Pulmonary artery endothelial cell (primary cell): ENCODE data around the gene KIR3DL2. TPM values are rescaled to one million over a fixed set of nuclear protein-coding genes. Genes with fewer than 3 reads are reported as not detected.
"Not testable (repeated sequence)": the region's sequence is repeated elsewhere in the genome, so short reads cannot be mapped to it uniquely, and the experiment has no call there.

Experiments
- DNase-seq: peaks from one replicate; pipeline ENCODE4 v3.0.0-alpha.2; 2011; ENCODE audit warnings: low read depth, low spot score
- total RNA-seq: library from RNA; depleted of rRNA; stranded (reverse); fragments of >200 nt; gene quantifications from 2 replicates; pipeline ENCODE4 v1.2.3, GENCODE V29; 2014

The KIR3DL2 gene
- total RNA-seq: not detected in 2 replicates

DNA sequence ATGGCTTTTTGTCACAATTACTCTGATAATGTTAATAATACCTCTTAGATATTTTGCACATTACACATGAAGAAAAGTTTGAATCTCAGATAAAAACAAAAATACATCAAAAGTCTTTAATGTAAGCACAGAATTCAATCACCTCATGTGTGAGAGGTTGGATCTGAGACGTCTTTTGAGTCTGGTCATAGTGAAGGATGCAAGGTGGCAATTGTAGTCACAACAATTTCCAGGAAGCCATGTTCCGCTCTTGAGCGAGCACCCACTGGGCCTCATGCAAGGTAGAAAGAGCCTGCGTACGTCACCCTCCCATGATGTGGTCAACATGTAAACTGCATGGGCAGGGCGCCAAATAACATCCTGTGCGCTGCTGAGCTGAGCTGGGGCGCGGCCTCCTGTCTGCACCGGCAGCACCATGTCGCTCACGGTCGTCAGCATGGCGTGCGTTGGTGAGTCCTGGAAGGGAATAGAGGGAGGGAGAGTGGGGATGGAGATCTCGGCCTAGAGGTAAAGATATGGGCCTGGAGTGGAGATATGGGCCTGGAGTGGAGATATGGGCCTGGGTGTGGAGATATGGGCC lies at the start of gene KIR3DL2:
TSS of gene KIR3DL2 (plus strand) at position 383 of the 580 bp plus-strand sequence. CDS start at position 416, 33 bp downstream.
- not testable (repeated sequence) for DNase-seq

DNA sequence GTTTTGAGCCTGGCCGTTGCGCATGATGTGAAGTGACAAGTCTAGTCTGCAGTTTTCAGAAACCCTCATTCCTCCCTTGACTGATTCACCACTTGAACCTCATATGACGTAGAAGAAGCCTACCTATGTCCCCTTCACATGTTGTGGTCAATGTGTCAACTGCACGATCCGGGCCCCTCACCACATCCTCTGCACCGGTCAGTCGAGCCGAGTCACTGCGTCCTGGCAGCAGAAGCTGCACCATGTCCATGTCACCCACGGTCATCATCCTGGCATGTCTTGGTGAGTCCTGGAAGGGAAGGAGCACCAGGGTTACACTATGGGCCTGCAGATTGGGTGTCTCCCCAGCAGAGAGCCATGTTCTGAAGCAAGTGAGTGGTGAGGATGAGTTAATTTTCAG lies 46.8 kb upstream of the KIR3DL2 start, which contains the start of gene KIR2DL4:
TSS of gene KIR2DL4 (plus strand) at position 201 of the 400 bp plus-strand sequence. CDS start at position 243, 42 bp downstream.
- DNase-seq: no peak

DNA sequence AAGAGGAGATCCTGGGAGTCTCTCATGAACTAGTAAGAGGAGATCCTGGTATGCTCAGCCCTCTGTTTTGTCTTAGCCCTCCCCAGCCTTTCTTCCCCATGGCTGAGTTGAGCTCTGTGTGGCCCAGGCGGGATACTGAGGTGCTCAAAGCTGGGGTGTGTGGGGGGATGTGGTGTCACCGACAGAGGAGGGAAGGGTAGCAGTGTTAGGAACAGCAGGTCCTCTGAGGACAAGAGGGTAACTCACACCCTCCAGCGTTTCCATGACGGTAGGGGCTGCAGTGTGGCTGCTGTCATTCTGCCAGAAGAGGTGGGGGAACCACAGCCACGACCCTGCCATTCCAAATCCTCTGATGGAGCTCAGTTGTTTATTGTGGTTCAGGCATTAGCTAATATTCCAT lies 46.1 kb upstream of the KIR3DL2 start:
- no peak for DNase-seq

DNA sequence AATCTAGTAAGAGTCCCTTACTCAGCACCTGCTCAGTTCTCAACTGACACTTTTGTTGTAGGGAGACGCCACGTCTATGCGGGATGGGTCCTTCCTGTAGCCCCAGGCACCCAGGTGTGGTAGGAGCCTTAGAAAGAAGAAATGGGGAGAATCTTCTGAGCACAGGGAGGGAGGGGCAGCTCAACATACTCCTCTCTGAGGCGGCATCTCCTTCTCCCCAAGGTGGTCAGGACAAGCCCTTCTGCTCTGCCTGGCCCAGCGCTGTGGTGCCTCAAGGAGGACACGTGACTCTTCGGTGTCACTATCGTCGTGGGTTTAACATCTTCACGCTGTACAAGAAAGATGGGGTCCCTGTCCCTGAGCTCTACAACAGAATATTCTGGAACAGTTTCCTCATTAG lies 45.7 kb upstream of the KIR3DL2 start:
- DNase-seq: no peak

DNA sequence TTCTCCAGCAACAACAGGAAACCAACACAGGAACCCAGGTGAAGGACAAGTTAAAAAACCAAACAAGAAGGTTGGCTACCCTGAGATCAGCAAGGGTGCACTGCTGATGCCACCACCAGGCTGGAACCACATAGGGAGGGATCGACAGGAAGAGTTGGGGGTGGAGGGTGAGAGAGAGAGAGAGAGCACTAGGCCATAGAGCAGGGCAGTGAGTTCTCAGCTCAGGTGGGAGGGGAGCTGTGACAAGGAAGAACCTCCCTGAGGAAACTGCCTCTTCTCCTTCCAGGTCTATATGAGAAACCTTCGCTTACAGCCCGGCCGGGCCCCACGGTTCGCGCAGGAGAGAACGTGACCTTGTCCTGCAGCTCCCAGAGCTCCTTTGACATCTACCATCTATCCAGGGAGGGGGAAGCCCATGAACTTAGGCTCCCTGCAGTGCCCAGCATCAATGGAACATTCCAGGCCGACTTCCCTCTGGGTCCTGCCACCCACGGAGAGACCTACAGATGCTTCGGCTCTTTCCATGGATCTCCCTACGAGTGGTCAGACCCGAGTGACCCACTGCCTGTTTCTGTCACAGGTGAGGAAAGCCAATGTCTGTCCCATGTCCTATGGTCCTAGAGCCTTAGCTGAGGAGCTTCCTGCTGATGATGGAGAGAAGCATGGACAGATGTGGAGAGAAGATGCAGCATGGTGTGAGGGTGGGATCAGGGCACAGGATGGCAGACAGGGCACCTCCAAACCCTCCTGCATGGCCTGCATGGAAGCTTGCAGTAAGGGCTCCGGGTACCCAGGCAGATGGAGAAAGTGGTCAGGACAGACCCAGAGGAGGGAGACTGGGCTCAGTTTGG lies 44.4 kb upstream of the KIR3DL2 start:
- DNase-seq: no peak

DNA sequence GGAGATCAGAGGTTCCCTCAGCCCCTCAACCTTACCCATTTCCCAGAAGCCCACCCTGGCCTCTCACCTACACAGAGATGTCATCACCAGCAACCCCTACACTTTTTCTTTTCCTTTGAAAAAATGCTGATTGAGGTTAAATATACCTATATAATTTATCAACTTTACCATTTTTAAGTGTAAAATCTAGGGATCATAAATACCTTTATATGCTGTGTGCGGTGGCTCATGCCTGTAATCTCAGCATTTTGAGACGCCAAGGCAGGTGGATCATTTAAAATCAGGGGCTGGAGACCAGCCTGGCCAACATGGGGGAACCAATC lies 43.8 kb upstream of the KIR3DL2 start:
- DNase-seq: no peak

DNA sequence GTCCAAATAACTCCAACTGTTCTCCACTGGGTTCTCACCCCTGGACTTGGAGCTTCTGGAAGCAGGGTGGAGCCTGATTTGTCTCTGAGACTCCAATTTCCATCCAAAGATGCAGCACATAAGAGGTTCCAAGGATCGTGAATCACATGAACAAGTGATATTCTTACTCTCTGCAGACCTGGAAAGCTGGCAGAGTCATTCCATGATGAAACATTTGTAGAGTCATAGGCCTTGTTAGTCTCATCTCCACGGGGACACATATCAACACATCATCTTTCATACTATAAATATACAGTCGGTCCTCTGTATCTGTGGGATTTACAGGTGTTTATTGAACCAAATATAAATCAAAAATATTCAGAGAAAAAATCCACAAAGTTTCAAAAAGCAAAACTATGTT lies 35.7 kb upstream of the KIR3DL2 start:
- DNase-seq: not testable (repeated sequence)

DNA sequence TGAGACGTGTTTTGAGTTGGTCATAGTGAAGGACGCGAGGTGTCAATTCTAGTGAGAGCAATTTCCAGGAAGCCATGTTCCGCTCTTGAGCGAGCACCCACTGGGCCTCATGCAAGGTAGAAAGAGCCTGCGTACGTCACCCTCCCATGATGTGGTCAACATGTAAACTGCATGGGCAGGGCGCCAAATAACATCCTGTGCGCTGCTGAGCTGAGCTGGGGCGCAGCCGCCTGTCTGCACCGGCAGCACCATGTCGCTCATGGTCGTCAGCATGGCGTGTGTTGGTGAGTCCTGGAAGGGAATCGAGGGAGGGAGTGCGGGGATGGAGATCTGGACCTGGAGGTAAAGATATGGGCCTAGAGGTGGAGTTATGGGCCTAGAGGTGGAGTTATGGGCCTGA lies 34.0 kb upstream of the KIR3DL2 start, which contains the start of gene KIR3DL1:
TSS of gene KIR3DL1 (plus strand) at position 218 of the 400 bp plus-strand sequence.
- not testable (repeated sequence) for DNase-seq

DNA sequence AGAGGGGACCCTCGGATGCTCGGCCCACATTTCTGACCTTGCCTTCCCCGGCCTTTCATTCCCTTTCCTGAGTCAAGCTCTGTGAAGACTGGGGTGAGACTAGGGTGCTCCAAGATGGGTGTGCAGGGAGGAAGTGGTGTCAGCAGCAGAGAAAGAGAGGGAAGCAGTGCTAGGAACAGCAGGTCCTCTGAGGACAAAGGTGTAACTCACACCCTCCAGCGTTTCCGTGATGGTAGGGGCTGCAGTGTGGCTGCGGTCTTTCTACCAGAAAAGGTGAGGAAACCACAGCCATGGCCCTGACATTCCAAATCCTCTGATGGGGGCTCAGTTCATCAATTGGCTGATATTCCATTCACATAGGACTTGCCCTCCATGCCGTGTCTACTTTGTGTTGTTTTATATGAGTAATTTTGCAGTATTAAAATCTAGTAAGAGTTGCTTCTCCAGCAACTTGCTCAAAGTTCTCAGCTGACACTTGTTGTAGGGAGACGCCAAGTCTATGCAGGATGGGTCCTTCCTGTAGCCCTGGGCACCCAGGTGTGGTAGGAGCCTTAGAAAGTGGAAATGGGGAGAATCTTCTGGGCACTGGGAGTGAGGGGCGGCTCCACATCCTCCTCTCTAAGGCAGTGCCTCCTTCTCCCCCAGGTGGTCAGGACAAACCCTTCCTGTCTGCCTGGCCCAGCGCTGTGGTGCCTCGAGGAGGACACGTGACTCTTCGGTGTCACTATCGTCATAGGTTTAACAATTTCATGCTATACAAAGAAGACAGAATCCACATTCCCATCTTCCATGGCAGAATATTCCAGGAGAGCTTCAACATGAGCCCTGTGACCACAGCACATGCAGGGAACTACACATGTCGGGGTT lies 32.3 kb upstream of the KIR3DL2 start:
- no peak for DNase-seq

DNA sequence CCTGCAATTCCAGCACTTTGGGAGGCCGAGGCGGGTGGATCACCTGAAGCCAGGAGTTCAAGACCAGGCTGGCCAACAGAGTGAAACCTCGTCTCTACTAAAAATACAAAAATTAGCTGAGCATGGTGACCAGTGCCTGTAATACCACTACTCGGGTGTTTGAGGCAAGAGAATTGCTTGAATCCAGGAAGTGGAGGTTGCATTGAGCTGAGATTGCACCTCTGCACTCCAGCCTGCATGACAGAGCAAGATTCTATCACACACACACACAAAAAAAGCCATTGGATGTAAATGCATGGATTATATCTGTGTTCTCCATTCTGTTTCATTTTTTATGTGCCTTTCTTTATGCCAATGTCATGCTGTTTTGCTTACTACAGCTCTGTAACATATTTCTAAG lies 25.8 kb upstream of the KIR3DL2 start:
- not testable (repeated sequence) for DNase-seq

DNA sequence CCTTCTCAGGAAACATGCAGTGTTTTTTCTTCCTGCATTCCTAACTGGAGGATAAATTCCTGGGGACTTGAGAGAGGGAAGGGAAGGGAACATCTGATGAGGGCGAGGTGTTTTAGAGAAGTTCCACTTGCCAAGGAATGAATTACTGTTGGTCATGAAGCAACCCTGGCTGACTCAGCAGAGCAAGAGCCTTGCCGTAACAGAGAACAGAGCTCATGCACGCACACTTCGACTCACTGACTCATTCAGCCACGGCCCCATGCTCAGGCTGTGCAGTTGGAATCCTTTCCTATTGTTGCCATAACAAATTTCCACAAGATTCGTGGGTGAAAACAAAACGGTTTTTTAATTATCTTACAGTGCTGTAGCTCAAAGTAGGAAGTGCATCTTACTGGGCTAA lies 24.9 kb upstream of the KIR3DL2 start:
- not testable (repeated sequence) for DNase-seq

DNA sequence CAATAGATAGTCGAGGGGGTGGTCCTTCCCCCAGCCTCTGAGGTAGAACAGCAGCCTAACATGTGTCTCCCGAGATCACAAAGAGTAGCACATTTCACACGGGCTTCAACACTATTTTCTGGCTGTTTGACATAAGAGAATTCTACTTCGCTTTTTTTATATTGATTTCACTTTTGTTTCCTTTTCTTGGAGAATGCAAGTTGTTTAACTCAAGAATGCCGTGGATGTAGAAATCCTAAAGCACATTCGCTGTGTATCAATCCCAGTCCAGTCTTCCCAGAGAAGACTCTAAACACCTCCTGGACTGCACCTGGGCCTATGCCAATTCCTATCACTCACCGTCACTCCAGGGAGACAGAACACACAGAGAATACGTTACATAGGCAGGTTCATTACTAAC lies 22.2 kb upstream of the KIR3DL2 start:
- DNase-seq: not testable (repeated sequence)

DNA sequence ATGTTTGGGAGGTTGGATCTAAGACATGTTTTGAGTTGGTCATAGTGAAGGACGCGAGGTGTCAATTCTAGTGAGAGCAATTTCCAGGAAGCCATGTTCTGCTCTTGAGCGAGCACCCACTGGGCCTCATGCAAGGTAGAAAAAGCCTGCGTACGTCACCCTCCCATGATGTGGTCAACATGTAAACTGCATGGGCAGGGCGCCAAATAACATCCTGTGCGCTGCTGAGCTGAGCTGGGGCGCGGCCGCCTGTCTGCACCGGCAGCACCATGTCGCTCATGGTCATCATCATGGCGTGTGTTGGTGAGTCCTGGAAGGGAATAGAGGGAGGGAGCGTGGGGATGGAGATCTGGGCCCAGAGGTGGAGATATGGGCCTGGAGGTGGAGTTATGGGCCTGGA lies 17.7 kb upstream of the KIR3DL2 start, which contains the start of gene KIR2DS4:
TSS of gene KIR2DS4 (plus strand) at position 181 of the 400 bp plus-strand sequence.
- not testable (repeated sequence) for DNase-seq

DNA sequence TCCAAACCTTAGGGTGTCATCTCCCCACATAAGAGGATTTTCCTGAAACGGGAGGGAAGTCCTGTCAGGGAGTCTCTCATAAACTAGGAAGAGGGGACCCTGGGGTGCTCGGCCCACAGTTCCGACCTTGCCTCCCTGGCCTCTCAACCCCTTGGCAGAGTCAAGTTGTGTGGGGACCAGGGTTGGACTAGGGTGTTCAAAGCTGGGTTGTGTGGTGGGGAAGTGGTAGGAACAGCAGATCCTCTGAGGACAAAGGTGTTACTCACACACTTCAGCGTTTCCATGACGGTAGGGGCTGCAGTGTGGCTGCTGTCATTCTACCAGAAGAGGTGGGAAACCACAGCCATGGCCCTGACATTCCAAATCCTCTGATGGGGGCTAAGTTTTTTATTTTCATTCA lies 15.1 kb upstream of the KIR3DL2 start:
- DNase-seq: not testable (repeated sequence)

DNA sequence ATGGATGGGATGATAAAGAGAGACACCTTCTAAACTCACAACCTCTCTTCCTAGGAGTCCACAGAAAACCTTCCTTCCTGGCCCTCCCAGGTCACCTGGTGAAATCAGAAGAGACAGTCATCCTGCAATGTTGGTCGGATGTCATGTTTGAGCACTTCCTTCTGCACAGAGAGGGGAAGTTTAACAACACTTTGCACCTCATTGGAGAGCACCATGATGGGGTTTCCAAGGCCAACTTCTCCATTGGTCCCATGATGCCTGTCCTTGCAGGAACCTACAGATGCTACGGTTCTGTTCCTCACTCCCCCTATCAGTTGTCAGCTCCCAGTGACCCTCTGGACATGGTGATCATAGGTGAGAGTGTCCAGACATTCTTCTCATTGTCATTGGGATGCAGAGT lies 12.7 kb upstream of the KIR3DL2 start:
- DNase-seq: not testable (repeated sequence)

DNA sequence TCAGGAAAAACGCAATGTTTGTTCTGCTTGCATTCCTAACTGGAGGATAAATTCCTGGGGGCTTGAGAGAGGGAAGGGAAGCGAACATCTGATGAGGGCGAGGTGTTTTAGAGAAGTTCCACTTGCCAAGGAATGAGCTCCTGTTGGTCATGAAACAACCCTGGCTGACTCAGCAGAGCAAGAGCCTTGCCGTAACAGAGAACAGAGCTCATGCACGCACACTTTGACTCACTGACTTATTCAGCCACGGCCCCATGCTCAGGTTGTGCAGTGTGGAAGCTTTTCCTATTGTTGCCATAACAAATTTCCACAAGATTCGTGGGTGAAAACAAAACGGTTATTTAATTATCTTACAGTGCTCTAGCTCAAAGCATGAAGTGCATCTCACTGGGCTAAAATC lies 7.1 kb upstream of the KIR3DL2 start:
- not testable (repeated sequence) for DNase-seq

DNA sequence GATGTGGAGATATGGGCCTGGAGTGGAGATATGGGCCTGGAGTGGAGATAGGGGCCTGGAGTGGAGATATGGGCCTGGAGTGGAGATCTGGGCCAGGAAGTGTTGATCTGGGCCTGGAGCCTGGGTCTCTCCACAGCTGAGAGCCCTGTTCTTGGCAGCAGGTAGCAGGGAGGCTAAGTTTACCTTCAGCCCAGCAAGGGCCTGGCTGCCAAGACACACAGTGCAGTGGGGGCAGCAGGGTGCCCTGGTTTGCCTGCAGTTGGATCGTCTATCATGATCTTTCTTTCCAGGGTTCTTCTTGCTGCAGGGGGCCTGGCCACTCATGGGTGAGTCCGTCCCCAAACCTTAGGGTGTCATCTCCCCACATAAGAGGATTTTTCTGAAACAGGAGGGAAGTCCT lies 687 bp downstream of the KIR3DL2 start:
- DNase-seq: no peak

DNA sequence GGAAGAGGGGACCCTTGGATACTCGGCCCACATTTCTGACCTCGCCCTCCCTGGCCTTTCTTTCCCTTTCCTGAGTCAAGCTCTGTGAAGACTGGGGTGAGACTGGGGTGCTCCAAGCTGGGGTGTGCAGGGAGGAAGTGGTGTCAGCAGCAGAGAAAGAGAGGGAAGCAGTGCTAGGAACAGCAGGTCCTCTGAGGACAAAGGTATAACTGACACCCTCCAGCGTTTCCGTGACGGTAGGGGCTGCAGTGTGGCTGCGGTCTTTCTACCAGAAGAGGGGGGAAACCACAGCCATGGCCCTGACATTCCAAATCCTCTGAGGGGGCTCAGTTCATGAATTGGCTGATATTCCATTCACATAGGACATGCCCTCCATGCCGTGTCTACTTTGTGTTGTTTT lies 1.1 kb downstream of the KIR3DL2 start:
- DNase-seq: no peak

DNA sequence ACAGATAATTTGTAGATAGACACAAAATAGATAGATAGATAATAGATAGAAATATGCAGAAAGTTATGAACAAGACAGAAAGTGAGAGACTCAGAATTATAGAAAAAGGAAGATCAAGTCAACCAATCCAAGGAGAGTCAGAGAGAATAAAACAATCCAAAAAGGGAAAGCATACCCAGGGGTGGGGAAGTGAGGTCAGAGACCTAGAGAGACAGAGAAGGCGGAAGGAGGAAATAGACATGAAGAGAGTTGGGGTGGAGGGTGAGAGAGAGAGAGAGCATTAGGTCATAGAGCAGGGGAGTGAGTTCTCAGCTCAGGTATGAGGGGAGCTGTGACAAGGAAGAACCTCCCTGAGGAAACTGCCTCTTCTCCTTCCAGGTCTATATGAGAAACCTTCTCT lies 5.0 kb downstream of the KIR3DL2 start:
- DNase-seq: not testable (repeated sequence)

DNA sequence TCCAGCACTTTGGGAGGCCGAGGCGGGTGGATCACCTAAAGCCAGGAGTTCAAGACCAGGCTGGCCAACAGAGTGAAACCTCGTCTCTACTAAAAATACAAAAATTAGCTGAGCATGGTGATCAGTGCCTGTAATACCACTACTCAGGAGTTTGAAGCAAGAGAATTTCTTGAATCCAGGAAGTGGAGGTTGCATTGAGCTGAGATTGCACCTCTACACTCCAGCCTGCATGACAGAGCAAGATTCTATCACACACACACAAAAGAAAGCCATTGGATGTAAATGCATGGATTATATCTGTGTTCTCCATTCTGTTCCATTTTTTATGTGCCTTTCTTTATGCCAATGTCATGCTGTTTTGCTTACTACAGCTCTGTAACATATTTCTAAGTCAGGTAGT lies 8.2 kb downstream of the KIR3DL2 start:
- DNase-seq: not testable (repeated sequence)

DNA sequence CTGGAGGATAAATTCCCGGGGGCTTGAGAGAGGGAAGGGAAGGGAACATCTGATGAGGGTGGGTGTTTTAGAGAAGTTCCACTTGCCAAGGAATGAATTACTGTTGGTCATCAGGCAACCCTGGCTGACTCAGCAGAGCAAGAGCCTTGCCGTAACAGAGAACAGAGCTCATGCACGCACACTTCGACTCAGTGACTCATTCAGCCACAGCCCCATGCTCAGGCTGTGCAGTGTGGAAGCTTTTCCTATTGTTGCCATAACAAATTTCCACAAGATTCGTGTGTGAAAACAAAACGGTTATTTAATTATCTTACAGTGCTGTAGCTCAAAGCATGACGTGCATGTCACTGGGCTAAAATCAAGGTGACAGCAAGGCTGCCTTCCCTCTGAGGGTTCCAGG lies 9.2 kb downstream of the KIR3DL2 start:
- not testable (repeated sequence) for DNase-seq

DNA sequence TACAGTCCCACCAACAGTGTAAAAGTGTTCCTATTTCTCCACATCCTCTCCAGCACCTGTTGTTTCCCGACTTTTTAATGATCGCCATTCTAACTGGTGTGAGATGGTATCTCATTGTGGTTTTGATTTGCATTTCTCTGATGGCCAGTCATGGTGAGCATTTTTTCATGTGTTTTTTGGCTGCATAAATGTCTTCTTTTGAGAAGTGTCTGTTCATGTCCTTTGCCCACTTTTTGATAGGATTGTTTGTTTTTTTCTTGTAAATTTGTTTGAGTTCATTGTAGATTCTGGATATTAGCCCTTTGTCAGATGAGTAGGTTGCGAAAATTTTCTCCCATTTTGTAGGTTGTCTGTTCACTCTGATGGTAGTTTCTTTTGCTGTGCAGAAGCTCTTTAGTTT lies 13.2 kb downstream of the KIR3DL2 start:
- DNase-seq: not testable (repeated sequence)
